AG04450 (cell line): Measurements from ENCODE around the gene DPYD. TPM values are rescaled to one million over a fixed set of nuclear protein-coding genes. Genes with fewer than 3 reads are reported as not detected.

Experiments
- CTCF ChIA-PET: fragments of 300-600, 350-600 bp; formaldehyde crosslinking; extraction: SDS; loops from one replicate; lab custom pipeline; 2022; ENCODE audit warnings: antibody characterized with exemption, inconsistent platforms; lab: Charles Lee
- POLR2A ChIA-PET: fragments of 350-600 bp; formaldehyde crosslinking; extraction: SDS; loops from one replicate; lab custom pipeline; 2021; ENCODE audit warnings: antibody characterized with exemption, inconsistent platforms; lab: Yijun Ruan, JAX
- DNase-seq: peaks from one replicate; pipeline ENCODE4 v3.0.0-alpha.2; 2011; ENCODE audit warnings: low read depth, low spot score
- H3K27ac ChIP-seq: one replicate; pipeline ENCODE4 v1.5.1; 2012; ENCODE audit warnings: low read depth, low read length, control low read depth
- H3K27me3 ChIP-seq: one replicate; pipeline ENCODE4 v1.6.0; 2012; ENCODE audit warnings: low read length; ENCODE audit not compliant: control insufficient read depth, insufficient read depth
- H3K4me3 ChIP-seq: 2 replicates; pipeline ENCODE4 v1.5.1; 2011; ENCODE audit warnings: mild to moderate bottlenecking, low read depth, low read length, control low read depth
- H3K9me3 ChIP-seq: 2 replicates; pipeline ENCODE4 v1.5.1; 2012; ENCODE audit warnings: low read length; ENCODE audit not compliant: control insufficient read depth, insufficient read depth
- CTCF ChIP-seq: IDR thresholded peaks from 2 replicates; pipeline ENCODE4 v1.5.1; 2011; ENCODE audit warnings: low read depth, low read length, control low read depth, inconsistent platforms
- polyA plus RNA-seq: library from polyadenylated mRNA; depleted of rRNA; stranded (reverse); fragments of >200 nt; gene quantifications from 2 replicates; pipeline ENCODE4 v1.2.3, GENCODE V29; 2011

The DPYD gene
- polyA plus RNA-seq, 1 experiment, result 21.4 TPM

- no peaks in the 10 kb centered on the region for H3K27me3 ChIP-seq
- ChIA-PET CTCF (no interaction called here), POLR2A (no interaction called here)
- DNase-seq, result no peak
- H3K27ac ChIP-seq, result no peak overlapping the region
- TF ChIP-seq CTCF, result no peak
- H3K4me3 ChIP-seq, result no peak overlapping the region
- H3K9me3 ChIP-seq, result no peaks in the 10 kb centered on the region
Measured at GRCh38 chr1:97166626-97167025, 754.2 kb downstream of the DPYD start.

- Histone ChIP-seq H3K27me3 (no peaks in the 10 kb centered on the region), H3K27ac (no peak overlapping the region), H3K4me3 (no peak overlapping the region), H3K9me3 (no peaks in the 10 kb centered on the region)
- no peak for TF ChIP-seq CTCF
- POLR2A ChIA-PET, result no interaction called here
- CTCF ChIA-PET, result no interaction called here
- no peak for DNase-seq
Measured at GRCh38 chr1:97164276-97164639, 756.6 kb downstream of the DPYD start.

- H3K4me3 ChIP-seq, result no peak overlapping the region
- ChIA-PET POLR2A (no interaction called here), CTCF (no interaction called here)
- DNase-seq, result no peak
- H3K27ac ChIP-seq, result no peak overlapping the region
- H3K27me3 ChIP-seq, result no peaks in the 10 kb centered on the region
- TF ChIP-seq CTCF, result no peak
- H3K9me3 ChIP-seq, result no peaks in the 10 kb centered on the region
Measured at GRCh38 chr1:97163591-97164275, 757.1 kb downstream of the DPYD start.

- POLR2A ChIA-PET, result no interaction called here
- TF ChIP-seq CTCF, result no peak
- DNase-seq, result no peak
- CTCF ChIA-PET, result no interaction called here
- Histone ChIP-seq H3K9me3 (no peaks in the 10 kb centered on the region), H3K27me3 (no peaks in the 10 kb centered on the region), H3K4me3 (no peak overlapping the region), H3K27ac (no peak overlapping the region)
Measured at GRCh38 chr1:97160818-97161217, 760.0 kb downstream of the DPYD start.

- POLR2A ChIA-PET, result no interaction called here
- H3K27ac ChIP-seq, result no peak overlapping the region
- CTCF ChIA-PET, result no interaction called here
Measured at GRCh38 chr1:97159342-97159741, 761.5 kb downstream of the DPYD start.

More at GRCh38 chr1:97159342-97159741, 761.5 kb downstream of the DPYD start:
- Histone ChIP-seq H3K27me3 (no peaks in the 10 kb centered on the region), H3K9me3 (no peaks in the 10 kb centered on the region), H3K4me3 (no peak overlapping the region)
- no peak for TF ChIP-seq CTCF
- no peak for DNase-seq
